K562 (cell line): Measurements from ENCODE around the gene DYRK4. TPM values are rescaled to one million over a fixed set of nuclear protein-coding genes. Genes with fewer than 3 reads are reported as not detected.
A peak's percentile ranks its signal among the peaks of the same experiment; 100 is the strongest.

Source experiments
- ATAC-seq: fragments of 200-7000 bp; cut with Tn5 transposase; 3 replicates; pipeline ENCODE4 v1.9.1; 2020; ENCODE audit warnings: moderate library complexity
- BruUV-seq: library from RNA; stranded (reverse); fragments of 400-500 nt; replicated peaks from 2 replicates; lab custom pipeline; 2021; lab: Mats Ljungman, UMichigan
- CTCF ChIA-PET: fragments of 300-600 bp; formaldehyde crosslinking; extraction: SDS; loops from one replicate; lab custom pipeline; 2021; ENCODE audit warnings: low intra/inter-chr PET ratio; lab: Yijun Ruan, JAX
- POLR2A ChIA-PET: fragments of 300-600, 350-650 bp; sonication (Branson Sonifier 250); formaldehyde crosslinking; extraction: SDS; loops from one replicate; lab custom pipeline; 2021; ENCODE audit warnings: antibody characterized with exemption, inconsistent platforms; lab: Yijun Ruan, JAX
- DNase-seq, 4 experiments: peaks; one replicate each; pipeline versions ENCODE4 v3.0.0 to v3.0.0-alpha.2; 2011 to 2018; ENCODE audit warnings: low spot score in 3 of 4, mixed read lengths in 3 of 4; ENCODE audit errors: extremely low read depth in 1 of 4
- FAIRE-seq: peaks from 2 replicates; lab custom pipeline; 2011; peaks lifted over from hg19 to GRCh38; lab: Jason Lieb, UNC
- H2AFZ ChIP-seq: 2 replicates; pipeline ENCODE4 v1.6.0; 2011; ENCODE audit warnings: low read depth, low read length, control low read depth, inconsistent platforms
- H3K27ac ChIP-seq: fragments of 200-600 bp; 3 replicates; pipeline ENCODE4 v1.8.0; 2011; ENCODE audit warnings: low read depth, mild to moderate bottlenecking, control low read depth, inconsistent platforms, low read length, moderate library complexity, mixed read lengths; ENCODE audit errors: extremely low read depth
- H3K27me3 ChIP-seq, 2 experiments: fragments of 300-600 bp in 1 of 2; 2 replicates in 1 of 2; 3 replicates in 1 of 2; pipeline versions ENCODE4 v1.6.0 to v1.8.0; 2011; ENCODE audit warnings: inconsistent platforms in 2 of 2, low read length in 2 of 2, mild to moderate bottlenecking in 1 of 2, mixed read lengths in 1 of 2, moderate library complexity in 1 of 2; ENCODE audit not compliant: control insufficient read depth in 2 of 2, insufficient read depth in 2 of 2
- H3K36me3 ChIP-seq: fragments of 300-600 bp; 3 replicates; pipeline ENCODE4 v1.8.0; 2011; ENCODE audit warnings: mild to moderate bottlenecking, low read length, inconsistent platforms; ENCODE audit not compliant: control insufficient read depth, insufficient read depth
- H3K4me1 ChIP-seq, 2 experiments: fragments of 200-600 bp in 1 of 2; replicated peaks in 1 of 2; 2 replicates in 1 of 2; 3 replicates in 1 of 2; pipeline versions ENCODE4 v1.5.1 to v1.8.0; 2011; ENCODE audit warnings: inconsistent platforms in 2 of 2, low read length in 2 of 2, mild to moderate bottlenecking in 1 of 2, mixed read lengths in 1 of 2, moderate library complexity in 1 of 2; ENCODE audit not compliant: control insufficient read depth in 2 of 2, insufficient read depth in 2 of 2
- H3K4me2 ChIP-seq: 2 replicates; pipeline ENCODE4 v1.6.1; 2011; ENCODE audit warnings: low read length, control low read depth, inconsistent platforms, mixed read lengths; ENCODE audit not compliant: insufficient read depth
- H3K4me3 ChIP-seq: fragments of 200-600 bp; sonication (generic), shearing (Covaris generic); 2 replicates; pipeline ENCODE4 v1.5.1; 2016; ENCODE audit warnings: control low read depth, inconsistent platforms
- H3K79me2 ChIP-seq: fragments of 200-600 bp; 3 replicates; pipeline ENCODE4 v1.8.0; 2011; ENCODE audit warnings: low read length, inconsistent platforms; ENCODE audit not compliant: control insufficient read depth, insufficient read depth
- H3K9ac ChIP-seq, 2 experiments: 2 replicates each; pipeline versions ENCODE4 v1.6.0 to v1.6.1; 2011; ENCODE audit warnings: low read depth in 2 of 2, low read length in 2 of 2, control low read depth in 1 of 2, inconsistent platforms in 1 of 2, mild to moderate bottlenecking in 1 of 2, mixed read lengths in 1 of 2; ENCODE audit not compliant: insufficient read depth in 1 of 2
- H3K9me1 ChIP-seq: one replicate; pipeline ENCODE4 v1.6.0; 2011; ENCODE audit warnings: inconsistent platforms, mild to moderate bottlenecking, low read length, moderate library complexity; ENCODE audit not compliant: control insufficient read depth, insufficient read depth
- H3K9me3 ChIP-seq: replicated peaks from 2 replicates; pipeline ENCODE4 v1.5.1; 2011; ENCODE audit warnings: low read depth, low read length, inconsistent platforms; ENCODE audit not compliant: control insufficient read depth, insufficient read depth
- H4K20me1 ChIP-seq: replicated peaks from 2 replicates; pipeline ENCODE4 v1.6.1; 2011; ENCODE audit warnings: low read length, inconsistent platforms, mixed read lengths; ENCODE audit not compliant: control insufficient read depth, insufficient read depth
- HNRNPLL ChIP-seq: fragments of 200-400 bp; formaldehyde crosslinking; IDR thresholded peaks from 2 replicates; pipeline ENCODE4 v1.6.1; 2017; ENCODE audit warnings: low read length, low read depth, mild to moderate bottlenecking; ENCODE audit not compliant: poor library complexity, severe bottlenecking
- KAT7 ChIP-seq: sonication (generic); formaldehyde crosslinking; IDR thresholded peaks from 2 replicates; pipeline ENCODE4 v1.8.0; 2022; ENCODE audit warnings: missing genetic modification reagents, mild to moderate bottlenecking, borderline replicate concordance
- MAFF ChIP-seq: IDR thresholded peaks from 2 replicates; pipeline ENCODE4 v1.6.1; 2012; ENCODE audit warnings: low read length, improper control_type of control experiment
- MEIS2 ChIP-seq: fragments of 450-650 bp; IDR thresholded peaks from 2 replicates; pipeline ENCODE4 v1.6.1; 2014; ENCODE audit warnings: mild to moderate bottlenecking; ENCODE audit not compliant: partially characterized antibody
- POLR2AphosphoS2 ChIP-seq: IDR thresholded peaks from 2 replicates; pipeline ENCODE4 v1.6.1; 2012; ENCODE audit warnings: low read length, improper control_type of control experiment
- RAD51 ChIP-seq: fragments of 450-650 bp; IDR thresholded peaks from 2 replicates; pipeline ENCODE4 v1.7.1; 2016; ENCODE audit warnings: low read depth, mild to moderate bottlenecking, borderline replicate concordance
- RBBP5 ChIP-seq: fragments of 200-600 bp; sonication (generic); IDR thresholded peaks from 2 replicates; pipeline ENCODE4 v1.6.1; 2012; ENCODE audit warnings: borderline replicate concordance, mild to moderate bottlenecking, low read length, control low read depth, inconsistent platforms; ENCODE audit not compliant: insufficient read depth, poor library complexity, severe bottlenecking
- ZBTB40 ChIP-seq, 2 experiments: fragments of 450-650 bp in 1 of 2; sonication (generic) in 1 of 2; formaldehyde crosslinking in 1 of 2; IDR thresholded peaks; 2 replicates each; pipeline versions ENCODE4 v1.7.1 to v1.9.0; 2016 to 2022; ENCODE audit warnings: inconsistent platforms in 1 of 2, mild to moderate bottlenecking in 1 of 2, missing genetic modification reagents in 1 of 2
- ZNF224 ChIP-seq: sonication (generic); formaldehyde crosslinking; IDR thresholded peaks from 2 replicates; pipeline ENCODE4 v1.8.0; 2022; ENCODE audit warnings: mild to moderate bottlenecking, missing genetic modification reagents
- ZNF584 ChIP-seq: fragments of 200-800 bp; sonication (Bioruptor generic); IDR thresholded peaks from 2 replicates; pipeline ENCODE4 v1.6.1; 2016; ENCODE audit warnings: low read depth, mild to moderate bottlenecking, missing genetic modification characterization, missing compliant biosample characterization
- ZNF699 ChIP-seq: fragments of 250-450 bp; sonication (Bioruptor Pico); IDR thresholded peaks from 2 replicates; pipeline ENCODE4 v1.8.0; 2021; ENCODE audit warnings: mild to moderate bottlenecking, moderate library complexity; ENCODE audit not compliant: insufficient replicate concordance
- WGBS: fragments of 100-300 bp; shearing (Covaris generic); methylation state at CpG from one replicate; pipeline ENCODE4 v1.1.6; 2016; ENCODE audit warnings: low coverage, mixed read lengths; ENCODE audit not compliant: insufficient coverage; ENCODE audit errors: missing lambda C conversion rate; 5-methylcytosine and 5-hydroxymethylcytosine counted together
- in situ Hi-C: fragments of 300-500 bp; cut with MboI; formaldehyde crosslinking; loops from 4 replicates; pipeline ENCODE4 v1.15.0; 2018; ENCODE audit warnings: inconsistent platforms, mixed read lengths
- intact Hi-C: fragments of 100-400 bp; cut with micrococcal nuclease; formaldehyde crosslinking; loops from 2 replicates; pipeline ENCODE4 v1.14.2; 2022
- polyA plus RNA-seq, 8 experiments: library from polyadenylated mRNA; depleted of rRNA in 4 of 8; stranded (reverse) in 5 of 8; unstranded in 3 of 8; fragments of >200 nt; fragmentation: Nextera tagmentation in 2 of 8; fragmentation: Illumina TruSeq in 1 of 8; extraction: Ambion mirVana in 2 of 8; extraction: Trizol in 1 of 8; gene quantifications; 2 replicates each; pipeline versions ENCODE4 v1.2.1 to v1.2.3, GENCODE V29; 2011 to 2014; ENCODE audit warnings: inconsistent platforms in 1 of 8, missing spikeins in 1 of 8
- total RNA-seq, 7 experiments: library from RNA; depleted of rRNA in 6 of 7; stranded (reverse); fragments of >200 nt in 6 of 7; fragmentation: Illumina TruSeq in 2 of 7; extraction: Trizol in 2 of 7; gene quantifications; 2 replicates each; pipeline versions ENCODE4 v1.2.1 to v1.2.3, GENCODE V29; 2011 to 2021; ENCODE audit warnings: low replicate concordance in 1 of 7

DYRK4 gene
- total and polyA plus RNA-seq, 9 of the 15 experiments (the other 6 are each of a cell fraction or from before 2014, with no cell fraction given) = 13.4 to 37.4 (median 22.2) TPM

DNA sequence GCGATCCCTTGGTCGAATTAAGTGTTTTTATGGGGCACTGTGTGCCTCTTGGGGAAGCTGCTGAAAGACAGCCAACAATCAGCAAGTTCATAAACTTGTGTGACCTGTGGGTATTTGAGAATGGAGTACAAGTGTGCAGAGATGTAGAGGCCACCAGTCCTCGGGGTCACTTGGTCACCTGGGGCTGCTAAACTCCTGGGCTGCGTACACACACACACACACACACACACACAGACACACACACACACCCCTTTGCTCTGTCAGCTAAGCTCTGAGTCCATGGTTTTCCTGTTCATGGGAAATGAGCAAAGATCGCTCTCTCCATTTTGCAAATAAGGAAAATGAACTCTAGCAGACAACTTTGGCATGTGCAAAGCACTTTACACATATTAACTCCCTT is 24.5 kb downstream of the DYRK4 start (continued):
- TF ChIP-seq HNRNPLL (no peak), MEIS2 (no peak), ZNF699 (CRISPR knock-in tag) (no peak), MAFF (no peak), ZNF224 (no peak)

DNA sequence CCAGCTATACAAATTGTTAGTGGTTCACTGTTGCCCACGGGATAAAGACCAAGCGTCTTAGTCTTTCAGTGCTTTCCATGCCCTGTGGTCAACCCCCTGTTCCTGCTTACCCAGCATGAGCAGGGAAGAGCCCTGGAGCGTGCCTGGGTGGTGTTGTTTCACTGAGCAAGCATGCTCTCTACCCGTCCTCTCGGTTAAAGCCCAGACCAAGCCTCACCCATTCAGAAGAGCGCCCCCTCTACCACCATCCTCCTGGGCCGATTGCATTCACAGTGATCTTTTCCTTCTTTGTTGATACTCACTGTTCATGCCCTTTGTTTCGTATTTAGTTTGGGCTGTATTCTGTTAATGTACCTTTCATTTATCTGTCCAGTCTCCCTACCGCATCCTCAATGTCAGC is 25.1 kb downstream of the DYRK4 start:
- no peak for DNase-seq
- CTCF ChIA-PET = no interaction called here
- no peak overlapping the region for H3K9ac ChIP-seq
- no peak for FAIRE-seq
- H4K20me1 ChIP-seq = no peaks in the 10 kb centered on the region
- intact Hi-C loops = no loop called here
- H3K79me2 ChIP-seq = no peaks in the 10 kb centered on the region
- no TSS peak for BruUV-seq
- no peaks in the 10 kb centered on the region for H3K9me3 ChIP-seq
- no peak overlapping the region for H3K4me3 ChIP-seq
- H3K4me2 ChIP-seq = no peak overlapping the region
- H3K27ac ChIP-seq = no peak overlapping the region
- in situ Hi-C loops = no loop called here
- no peaks in the 10 kb centered on the region for H3K36me3 ChIP-seq
- POLR2A ChIA-PET = no interaction called here
- H3K9me1 ChIP-seq = no peaks in the 10 kb centered on the region
- peaks cover 2 to 26% of the 10 kb centered on the region in 2 experiments; a peak in 3 of 5 replicates for H3K27me3 ChIP-seq
- H2AFZ ChIP-seq = peak overlapping the region; percentile 23; the same call in 1 of the 2 replicates
- H3K4me1 ChIP-seq = no peaks in the 10 kb centered on the region
- ATAC-seq = no peak
- 6% methylated on average over 6 of the region's 9 CpGs for WGBS
- TF ChIP-seq POLR2AphosphoS2 (no peak), RAD51 (no peak), RBBP5 (no peak), ZNF584 (CRISPR knock-in tag) (no peak), KAT7 (CRISPR knock-in tag) (no peak), ZBTB40 (IDR thresholded peaks at IDR 0.05) (no peak), ZBTB40 (CRISPR knock-in tag; IDR thresholded peaks at IDR 0.05) (no peak)
